GM19324 (cell line): ENCODE measurements around the gene NIPSNAP2.
"Not testable (repeated sequence)": the region's sequence is repeated elsewhere in the genome, so short reads cannot be mapped to it uniquely, and the experiment has no call there.

Source experiments
- ATAC-seq: cut with Tn5 transposase; IDR thresholded peaks from one replicate; pipeline ENCODE4 v1.9.1; 2021; ENCODE audit warnings: mild to moderate bottlenecking, moderate library complexity; ENCODE audit not compliant: unreplicated experiment, low FRiP score

Gene NIPSNAP2

GRCh38 chr7:55964261-55965099, at the start of gene NIPSNAP2:
Gene NIPSNAP2, plus strand, starts transcription at chr7:55964585. Its CDS starts 25 bp downstream, at chr7:55964610.
- ATAC-seq: peak; percentile 88

- no peak for ATAC-seq
These were observed 46.6 kb upstream of the NIPSNAP2 start for GRCh38 chr7:55917771-55918170.

GRCh38 chr7:55928006-55928767, 36.2 kb upstream of the NIPSNAP2 start:
- no peak for ATAC-seq

- ATAC-seq: no peak
These were observed 32.8 kb upstream of the NIPSNAP2 start for GRCh38 chr7:55931421-55932151.

- ATAC-seq: no peak
These were observed 24.8 kb upstream of the NIPSNAP2 start for GRCh38 chr7:55939514-55940123.

GRCh38 chr7:55946545-55946944, 17.8 kb upstream of the NIPSNAP2 start:
- ATAC-seq: no peak

GRCh38 chr7:55951637-55952351, 12.6 kb upstream of the NIPSNAP2 start, which contains the start of gene MRPS17:
Gene MRPS17, plus strand, starts transcription at chr7:55951877. Its CDS starts 1,319 bp downstream, at chr7:55953196.
- peak; percentile 100 for ATAC-seq

GRCh38 chr7:55952352-55952671, 12.1 kb upstream of the NIPSNAP2 start:
- ATAC-seq: not testable (repeated sequence)

- no peak for ATAC-seq
These were observed 10.5 kb upstream of the NIPSNAP2 start for GRCh38 chr7:55953707-55954475.

- ATAC-seq: no peak
These were observed 7.2 kb upstream of the NIPSNAP2 start for GRCh38 chr7:55957190-55957589.

GRCh38 chr7:55962014-55962413, 2.4 kb upstream of the NIPSNAP2 start:
- no peak for ATAC-seq

GRCh38 chr7:55963584-55964168, 709 bp upstream of the NIPSNAP2 start:
- no peak for ATAC-seq

GRCh38 chr7:55965100-55965470, 700 bp downstream of the NIPSNAP2 start:
- no peak for ATAC-seq

- ATAC-seq: no peak
These were observed 1.5 kb downstream of the NIPSNAP2 start for GRCh38 chr7:55965805-55966421.

GRCh38 chr7:55966851-55967250, 2.5 kb downstream of the NIPSNAP2 start:
- ATAC-seq: no peak

GRCh38 chr7:55969391-55969790, 5.0 kb downstream of the NIPSNAP2 start:
- ATAC-seq: no peak

GRCh38 chr7:55970561-55970960, 6.2 kb downstream of the NIPSNAP2 start:
- ATAC-seq: no peak

GRCh38 chr7:55970978-55971377, 6.6 kb downstream of the NIPSNAP2 start:
- no peak for ATAC-seq
